Measurements from ENCODE around the gene OVCH1. TPM values are rescaled to one million over a fixed set of nuclear protein-coding genes. Genes with fewer than 3 reads are reported as not detected.
"Not testable (repeated sequence)": the region's sequence is repeated elsewhere in the genome, so short reads cannot be mapped to it uniquely, and the experiment has no call there.

OVCH1 gene
- total RNA-seq, 4 donors from 2014 or later: 0.40 TPM; not detected in 3

DNA sequence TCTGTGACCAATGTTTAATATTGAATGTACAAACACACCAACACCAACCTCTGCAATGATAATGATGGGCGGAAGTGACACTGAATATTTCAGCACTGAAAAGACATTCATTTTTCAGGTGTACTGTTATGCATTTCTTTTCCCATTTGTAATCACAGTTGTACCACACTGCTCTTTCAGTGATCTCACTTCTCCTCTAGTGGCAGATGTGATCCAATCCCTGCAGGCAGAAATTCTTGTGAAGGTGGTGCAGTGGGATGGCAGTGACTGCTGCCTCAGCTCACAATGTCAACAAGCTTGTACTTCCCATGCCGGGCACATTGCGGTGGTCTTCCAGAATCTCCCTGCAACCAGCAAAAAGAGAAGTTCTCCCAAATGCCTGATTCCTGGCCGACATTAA, 93.5 kb downstream of the OVCH1 start:
- TF ChIP-seq, protein P1, sequence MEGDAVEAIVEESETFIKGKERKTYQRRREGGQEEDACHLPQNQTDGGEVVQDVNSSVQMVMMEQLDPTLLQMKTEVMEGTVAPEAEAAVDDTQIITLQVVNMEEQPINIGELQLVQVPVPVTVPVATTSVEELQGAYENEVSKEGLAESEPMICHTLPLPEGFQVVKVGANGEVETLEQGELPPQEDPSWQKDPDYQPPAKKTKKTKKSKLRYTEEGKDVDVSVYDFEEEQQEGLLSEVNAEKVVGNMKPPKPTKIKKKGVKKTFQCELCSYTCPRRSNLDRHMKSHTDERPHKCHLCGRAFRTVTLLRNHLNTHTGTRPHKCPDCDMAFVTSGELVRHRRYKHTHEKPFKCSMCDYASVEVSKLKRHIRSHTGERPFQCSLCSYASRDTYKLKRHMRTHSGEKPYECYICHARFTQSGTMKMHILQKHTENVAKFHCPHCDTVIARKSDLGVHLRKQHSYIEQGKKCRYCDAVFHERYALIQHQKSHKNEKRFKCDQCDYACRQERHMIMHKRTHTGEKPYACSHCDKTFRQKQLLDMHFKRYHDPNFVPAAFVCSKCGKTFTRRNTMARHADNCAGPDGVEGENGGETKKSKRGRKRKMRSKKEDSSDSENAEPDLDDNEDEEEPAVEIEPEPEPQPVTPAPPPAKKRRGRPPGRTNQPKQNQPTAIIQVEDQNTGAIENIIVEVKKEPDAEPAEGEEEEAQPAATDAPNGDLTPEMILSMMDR (IDR thresholded peaks at IDR 0.05): no peak
- TF ChIP-seq POLR2A (IDR thresholded peaks at IDR 0.05): no peak
- Histone ChIP-seq H3K9me3 (no peaks in the 10 kb centered on the region), H3K27ac (no peak overlapping the region), H3K4me3 (no peak overlapping the region), H3K36me3 (no peaks in the 10 kb centered on the region), H3K4me1 (no peaks in the 10 kb centered on the region), H3K27me3 (no peaks in the 10 kb centered on the region)
- DNase-seq: no peak

- H3K36me3 ChIP-seq: no peaks in the 10 kb centered on the region
Measured at GRCh38 chr12:29402437-29402836, 95.0 kb downstream of the OVCH1 start.

GRCh38 chr12:29398495-29398894, 99.0 kb downstream of the OVCH1 start:
- no peaks in the 10 kb centered on the region for H3K9me3 ChIP-seq
- H3K27ac ChIP-seq: no peak overlapping the region
- H3K36me3 ChIP-seq: no peaks in the 10 kb centered on the region
- H3K4me1 ChIP-seq: no peaks in the 10 kb centered on the region
- H3K27me3 ChIP-seq: no peaks in the 10 kb centered on the region
- TF ChIP-seq, protein P1 (IDR thresholded peaks at IDR 0.05): no peak
- TF ChIP-seq POLR2A (IDR thresholded peaks at IDR 0.05): no peak
- no peak for DNase-seq
- H3K4me3 ChIP-seq: no peak overlapping the region

More at GRCh38 chr12:29402437-29402836, 95.0 kb downstream of the OVCH1 start:
- Histone ChIP-seq H3K4me1 (no peaks in the 10 kb centered on the region), H3K27ac (no peak overlapping the region), H3K27me3 (no peaks in the 10 kb centered on the region), H3K4me3 (no peak overlapping the region), H3K9me3 (no peaks in the 10 kb centered on the region)
- no peak for DNase-seq
- TF ChIP-seq POLR2A (IDR thresholded peaks at IDR 0.05): no peak
- TF ChIP-seq, protein P1 (IDR thresholded peaks at IDR 0.05): no peak

DNA sequence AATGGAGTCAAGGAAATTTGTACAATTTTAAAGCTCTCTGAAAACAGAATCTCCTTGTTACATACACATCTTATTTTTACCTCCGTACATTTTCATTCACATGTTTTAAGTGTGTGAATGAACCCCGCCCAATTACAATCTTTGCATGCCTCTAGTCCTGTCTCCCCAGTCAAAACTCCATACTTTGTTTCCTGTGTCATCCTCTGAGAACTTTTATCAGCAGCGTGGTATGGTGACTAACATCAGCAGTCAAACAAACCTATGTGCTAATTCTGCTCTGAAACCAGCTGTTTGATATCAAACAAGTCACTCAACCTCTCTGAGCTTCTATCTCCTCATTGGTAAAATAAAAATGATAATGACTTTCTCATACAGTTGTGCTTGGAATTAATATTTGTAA, 100.7 kb downstream of the OVCH1 start:
- Histone ChIP-seq H3K4me3 (no peak overlapping the region), H3K27ac (no peak overlapping the region)
- no peak for TF ChIP-seq POLR2A (IDR thresholded peaks at IDR 0.05)
- TF ChIP-seq, protein P1 (IDR thresholded peaks at IDR 0.05): no peak

DNA sequence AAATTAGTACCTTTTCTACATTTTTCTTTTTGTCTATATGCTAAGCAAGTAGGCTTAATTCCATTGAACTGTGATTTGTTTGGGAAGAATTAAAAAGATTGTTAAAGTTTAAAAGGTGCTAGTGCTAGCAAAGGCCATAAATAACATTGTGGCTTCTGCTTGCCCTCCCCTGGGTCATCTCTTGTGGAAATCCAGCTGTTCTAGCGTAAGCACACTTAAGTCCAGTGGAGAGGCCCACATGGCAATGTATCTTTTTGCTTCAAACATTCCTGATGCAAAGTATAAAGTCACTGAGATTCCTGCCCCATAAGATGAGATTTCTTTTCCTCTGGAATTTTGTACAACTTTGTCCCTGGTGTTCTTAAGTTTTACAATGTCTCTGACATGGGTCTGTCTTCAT, 102.1 kb downstream of the OVCH1 start:
- H3K27me3 ChIP-seq: no peaks in the 10 kb centered on the region
- H3K4me1 ChIP-seq: no peaks in the 10 kb centered on the region
- H3K9me3 ChIP-seq: no peaks in the 10 kb centered on the region
- no peak overlapping the region for H3K4me3 ChIP-seq
- TF ChIP-seq, protein P1 (IDR thresholded peaks at IDR 0.05): no peak
- TF ChIP-seq POLR2A (IDR thresholded peaks at IDR 0.05): no peak
- no peak overlapping the region for H3K27ac ChIP-seq
- H3K36me3 ChIP-seq: no peaks in the 10 kb centered on the region
- no peak for DNase-seq

More for the DNA sequence above, 100.7 kb downstream of the OVCH1 start:
- Histone ChIP-seq H3K27me3 (no peaks in the 10 kb centered on the region), H3K4me1 (no peaks in the 10 kb centered on the region), H3K9me3 (no peaks in the 10 kb centered on the region), H3K36me3 (no peaks in the 10 kb centered on the region)
- no peak for DNase-seq

DNA sequence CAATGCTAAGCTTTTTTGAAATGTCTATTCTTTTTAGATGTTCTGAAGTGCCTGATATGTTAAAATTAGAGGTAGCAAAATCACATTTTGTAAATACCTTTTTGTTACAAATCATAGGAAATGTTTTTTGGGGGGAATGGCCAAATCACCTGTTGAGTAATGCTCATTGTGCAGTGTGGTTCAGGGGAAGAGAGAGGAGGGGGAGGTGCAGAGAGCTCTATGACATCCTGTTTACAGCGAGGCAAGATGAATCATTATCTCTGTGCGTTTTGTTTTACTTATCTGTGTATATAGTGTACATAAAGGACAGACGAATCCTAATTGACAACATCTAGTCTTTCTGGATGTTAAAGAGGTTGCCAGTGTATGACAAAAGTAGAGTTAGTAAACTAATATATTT, 107.1 kb downstream of the OVCH1 start:
- H3K4me1 ChIP-seq, H3K27me3 ChIP-seq, H3K4me3 ChIP-seq, H3K36me3 ChIP-seq, H3K9me3 ChIP-seq: not testable (repeated sequence)
- DNase-seq: peak in 2 of 3 donors; percentile 23 to 54
- H3K27ac ChIP-seq: peak overlapping the region in 1 of 4 donors; percentile 52
